ENCODE results near the gene AKNAD1.

DNA sequence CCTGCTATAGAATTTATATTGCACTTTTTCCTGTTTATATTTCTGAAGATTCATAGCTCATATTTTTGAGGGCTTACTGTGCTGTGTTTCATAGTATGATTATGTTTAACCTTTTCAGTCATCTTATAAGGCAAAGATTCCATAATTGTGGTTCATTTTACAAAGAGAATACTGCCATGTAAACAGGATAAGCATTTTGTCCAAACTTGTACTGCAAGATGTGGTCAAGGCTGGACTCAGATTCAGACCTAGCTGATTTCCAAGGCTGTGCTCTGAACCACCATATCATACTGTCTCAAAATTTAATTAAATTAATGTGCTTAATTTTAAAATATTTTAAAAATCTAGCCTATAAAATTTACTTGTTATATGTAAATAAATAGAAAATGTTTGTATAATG lies 79.1 kb downstream of the AKNAD1 start:
- TF ChIP-seq EZH2 (IDR thresholded peaks at IDR 0.05; ENCODE audit: borderline replicate concordance, low read depth, low read length, poor library complexity, severe bottlenecking): no peak
- TF ChIP-seq, protein P1, sequence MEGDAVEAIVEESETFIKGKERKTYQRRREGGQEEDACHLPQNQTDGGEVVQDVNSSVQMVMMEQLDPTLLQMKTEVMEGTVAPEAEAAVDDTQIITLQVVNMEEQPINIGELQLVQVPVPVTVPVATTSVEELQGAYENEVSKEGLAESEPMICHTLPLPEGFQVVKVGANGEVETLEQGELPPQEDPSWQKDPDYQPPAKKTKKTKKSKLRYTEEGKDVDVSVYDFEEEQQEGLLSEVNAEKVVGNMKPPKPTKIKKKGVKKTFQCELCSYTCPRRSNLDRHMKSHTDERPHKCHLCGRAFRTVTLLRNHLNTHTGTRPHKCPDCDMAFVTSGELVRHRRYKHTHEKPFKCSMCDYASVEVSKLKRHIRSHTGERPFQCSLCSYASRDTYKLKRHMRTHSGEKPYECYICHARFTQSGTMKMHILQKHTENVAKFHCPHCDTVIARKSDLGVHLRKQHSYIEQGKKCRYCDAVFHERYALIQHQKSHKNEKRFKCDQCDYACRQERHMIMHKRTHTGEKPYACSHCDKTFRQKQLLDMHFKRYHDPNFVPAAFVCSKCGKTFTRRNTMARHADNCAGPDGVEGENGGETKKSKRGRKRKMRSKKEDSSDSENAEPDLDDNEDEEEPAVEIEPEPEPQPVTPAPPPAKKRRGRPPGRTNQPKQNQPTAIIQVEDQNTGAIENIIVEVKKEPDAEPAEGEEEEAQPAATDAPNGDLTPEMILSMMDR (conservative IDR thresholded peaks at IDR 0.05; ENCODE audit: low read depth, low read length): no peak
